HG03280 (cell line): Measurements from ENCODE around the gene SNCAIP.
"Not testable (repeated sequence)": the region's sequence is repeated elsewhere in the genome, so short reads cannot be mapped to it uniquely, and the experiment has no call there.

Experiments
- ATAC-seq: cut with Tn5 transposase; IDR thresholded peaks from one replicate; pipeline ENCODE4 v1.9.1; 2021; ENCODE audit warnings: mild to moderate bottlenecking, moderate library complexity; ENCODE audit not compliant: unreplicated experiment

The SNCAIP gene

GRCh38 chr5:122457178-122457826 is 145.3 kb downstream of the SNCAIP start:
- no peak for ATAC-seq

DNA sequence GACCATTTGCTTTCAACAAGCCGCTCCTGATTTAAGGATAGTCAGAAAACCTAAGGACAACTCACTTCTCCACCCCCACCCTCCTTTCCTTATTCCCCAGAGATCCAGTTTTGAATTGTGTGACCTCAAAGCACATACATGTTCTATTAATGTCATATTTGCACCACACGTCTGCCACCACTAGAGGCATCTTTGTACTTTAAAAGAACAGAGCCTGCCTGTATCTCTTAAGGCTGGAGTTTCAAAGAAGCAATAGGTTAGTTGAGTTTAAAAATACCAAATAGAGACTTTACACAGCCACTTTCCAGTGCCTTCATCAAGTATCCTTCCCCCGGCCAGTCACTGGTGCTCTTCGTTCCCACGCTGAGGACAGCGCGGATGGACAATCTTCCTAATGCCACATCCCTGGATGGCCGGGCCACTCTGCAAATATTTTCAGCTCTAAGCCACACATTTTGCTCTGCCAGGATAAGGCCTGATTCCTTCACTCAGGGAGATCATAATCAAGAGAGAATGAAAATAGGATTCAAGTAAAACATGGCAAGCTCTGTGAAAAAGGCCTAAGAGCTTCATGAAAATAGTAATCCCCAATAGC is 146.3 kb downstream of the SNCAIP start:
- peak; percentile 77 for ATAC-seq

DNA sequence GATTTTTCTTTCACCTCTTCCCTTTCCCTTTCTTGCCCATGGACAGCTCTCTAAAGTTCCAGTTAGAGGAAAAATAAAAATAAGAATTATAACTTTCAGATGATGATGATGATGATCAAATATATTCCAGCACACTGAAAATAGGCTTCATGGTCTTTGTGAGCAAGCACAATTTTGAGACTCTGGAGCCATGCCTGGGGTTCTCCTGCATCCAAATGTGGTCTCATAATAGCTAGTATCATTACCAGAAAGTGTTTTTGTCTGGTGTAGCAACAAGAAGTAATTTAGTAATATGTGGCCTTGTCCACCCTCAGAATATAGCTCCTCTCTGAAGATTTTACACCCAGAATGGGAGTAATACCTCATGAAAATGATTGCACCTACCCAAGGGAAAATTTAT is 150.4 kb downstream of the SNCAIP start:
- ATAC-seq, result no peak

GRCh38 chr5:122463221-122463620 is 151.2 kb downstream of the SNCAIP start:
- peak; percentile 68 for ATAC-seq

- no peak for ATAC-seq
Measured at GRCh38 chr5:122464191-122464590, 152.2 kb downstream of the SNCAIP start.

GRCh38 chr5:122465031-122465577 is 153.1 kb downstream of the SNCAIP start:
- no peak for ATAC-seq

- no peak for ATAC-seq
Measured at GRCh38 chr5:122465994-122466393, 154.0 kb downstream of the SNCAIP start.

- no peak for ATAC-seq
Measured at GRCh38 chr5:122468351-122469116, 156.5 kb downstream of the SNCAIP start.

DNA sequence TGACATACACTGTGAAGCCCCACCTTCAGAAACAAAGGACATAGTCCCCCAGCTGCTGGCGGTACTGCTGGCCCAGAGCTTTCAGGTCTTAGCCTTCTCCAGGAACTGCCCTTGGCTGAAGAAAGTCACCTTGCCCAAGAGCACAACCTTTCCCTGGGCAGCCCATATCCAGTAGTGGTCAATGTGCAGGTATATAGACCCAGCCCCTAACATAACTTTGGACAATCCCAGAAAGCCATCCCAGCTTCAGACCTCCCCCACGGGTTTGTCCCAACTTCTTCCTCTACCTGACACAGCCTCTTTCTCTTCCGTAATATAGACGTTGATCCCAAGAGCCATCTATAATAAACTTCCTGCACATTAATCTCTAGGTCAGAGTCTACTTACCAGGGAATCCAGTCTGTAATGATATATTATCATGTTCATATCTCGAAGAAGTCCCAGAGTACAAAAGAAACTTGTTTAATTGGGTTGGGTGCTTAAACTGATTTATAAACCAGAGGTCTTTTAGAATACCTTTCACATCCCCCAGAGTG is 157.4 kb downstream of the SNCAIP start:
- no peak for ATAC-seq

DNA sequence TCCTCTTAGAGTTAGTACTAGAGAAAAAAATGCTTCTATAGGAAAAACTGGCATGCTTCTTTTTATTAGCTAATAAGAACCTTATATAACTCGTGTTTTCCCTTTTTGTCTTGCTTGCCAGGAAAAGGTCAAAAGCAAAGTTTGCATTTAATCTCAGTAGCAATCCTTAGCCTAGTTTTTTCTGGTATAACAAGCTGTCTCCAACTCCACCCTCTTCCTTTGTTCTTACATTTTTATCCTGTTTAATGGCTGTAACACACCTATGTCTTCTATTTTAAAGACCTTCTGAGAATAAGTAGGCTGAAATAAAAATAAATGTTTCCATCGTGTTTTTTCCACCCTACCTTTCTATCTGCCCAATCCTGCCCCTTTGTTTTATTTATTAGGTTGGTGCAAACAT is 158.3 kb downstream of the SNCAIP start:
- no peak for ATAC-seq

DNA sequence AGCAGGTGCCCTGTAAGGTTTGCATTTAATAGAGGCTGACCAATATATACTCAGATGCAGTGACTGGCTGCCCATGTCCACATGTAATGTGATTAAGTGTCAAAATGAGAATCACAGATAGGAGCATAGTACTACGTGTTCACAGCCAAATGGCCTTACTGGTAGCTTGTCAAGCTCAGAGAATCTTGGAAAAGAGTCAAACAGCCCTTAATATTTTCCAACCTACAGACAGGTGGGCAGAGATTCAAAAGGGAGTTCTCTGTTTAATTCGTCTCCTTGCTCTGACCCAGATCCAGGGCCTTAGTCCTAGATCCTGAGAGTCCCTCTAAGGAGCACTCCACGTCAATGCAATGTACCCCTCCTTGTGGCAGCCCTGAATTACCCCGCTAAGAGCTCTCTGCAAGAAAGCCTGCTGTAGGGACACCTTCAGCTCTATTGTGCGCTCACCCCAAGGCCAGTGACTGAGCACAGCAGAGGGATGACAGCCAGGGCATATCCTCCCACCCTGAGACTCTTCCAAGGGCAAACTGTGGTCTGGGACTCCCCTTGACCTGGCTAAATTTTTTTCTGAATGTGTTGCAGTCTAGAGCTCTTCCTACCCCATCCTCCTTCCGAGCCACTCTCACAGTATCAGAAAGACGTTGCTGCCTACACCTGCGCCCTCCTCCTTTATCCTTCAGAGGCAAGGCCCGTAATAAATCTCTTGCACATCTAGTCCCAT is 159.2 kb downstream of the SNCAIP start:
- ATAC-seq, result no peak

DNA sequence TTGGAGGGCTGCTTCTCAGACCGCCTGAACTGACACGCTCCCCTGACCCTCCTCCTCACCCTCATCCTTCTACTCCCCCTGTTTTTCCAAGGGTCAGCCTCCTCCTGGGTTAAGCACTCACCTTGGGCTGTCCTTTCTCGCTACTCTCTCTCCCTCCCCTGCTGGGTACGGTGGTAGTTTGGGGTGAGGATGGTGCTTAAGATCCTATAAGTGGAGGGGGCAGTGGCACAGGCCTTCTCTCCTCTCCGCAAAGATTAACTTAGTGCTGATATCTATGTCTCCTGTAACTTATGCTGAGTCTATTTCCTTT is 159.7 kb downstream of the SNCAIP start:
- no peak for ATAC-seq

GRCh38 chr5:122473138-122473843 is 161.3 kb downstream of the SNCAIP start:
- no peak for ATAC-seq

DNA sequence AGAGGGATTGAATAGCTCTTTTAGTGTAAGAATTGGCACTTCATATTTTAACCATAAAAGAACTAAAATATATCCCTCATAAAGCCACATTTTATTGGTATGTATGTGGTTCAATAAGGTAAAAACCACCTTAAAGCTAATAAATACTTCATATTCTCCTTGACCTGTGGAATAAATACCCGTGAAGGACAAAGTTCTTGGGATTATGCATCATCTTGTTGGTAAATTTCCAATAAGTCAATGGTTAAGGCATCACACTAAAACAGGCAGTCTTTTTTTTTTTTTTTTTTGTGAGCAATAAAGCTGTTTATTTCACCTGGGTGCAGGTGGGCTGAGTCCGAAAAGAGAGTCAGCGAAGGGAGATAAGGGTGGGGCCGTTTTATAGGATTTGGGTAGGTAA is 161.9 kb downstream of the SNCAIP start:
- no peak for ATAC-seq

GRCh38 chr5:122478741-122479442 is 166.9 kb downstream of the SNCAIP start:
- ATAC-seq, result no peak

DNA sequence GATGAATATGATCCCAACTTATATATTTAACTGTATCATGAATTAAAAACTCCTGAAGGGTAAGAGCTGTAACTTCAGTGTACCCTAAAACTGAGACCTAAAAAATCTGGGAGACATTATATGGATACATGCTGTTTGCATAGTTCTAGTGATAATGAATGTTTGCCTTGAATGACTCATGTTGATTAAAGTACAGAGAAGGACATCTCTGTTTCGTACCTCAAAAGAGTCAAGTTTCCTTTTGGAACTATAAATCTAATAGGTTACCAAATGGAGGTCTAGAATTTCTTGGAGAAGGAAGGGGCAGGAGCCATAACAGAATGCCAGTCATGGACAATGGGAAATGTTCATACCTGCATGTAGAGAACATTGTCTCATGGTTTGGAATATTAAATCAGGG is 168.1 kb downstream of the SNCAIP start:
- ATAC-seq, result no peak

GRCh38 chr5:122484103-122484502 is 172.1 kb downstream of the SNCAIP start:
- ATAC-seq, result no peak

DNA sequence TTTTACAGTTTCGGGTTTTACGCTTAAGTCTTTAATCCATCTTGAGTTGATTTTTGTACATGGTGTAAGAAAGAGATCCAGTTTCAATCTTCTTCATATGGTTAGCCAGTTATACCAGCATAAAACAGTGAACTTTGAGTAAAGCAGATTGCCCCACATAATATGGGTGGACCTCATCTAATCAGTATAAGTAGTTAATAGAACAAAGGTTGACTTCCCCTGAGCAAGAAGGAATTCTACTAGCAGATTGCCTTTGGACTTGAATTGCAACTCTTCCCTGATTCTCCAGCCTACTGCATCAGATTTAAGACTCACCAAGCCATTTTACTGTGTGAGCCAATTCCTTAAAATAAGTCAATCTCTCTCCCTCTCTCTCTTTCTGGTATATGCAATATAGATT is 173.2 kb downstream of the SNCAIP start:
- no peak for ATAC-seq

GRCh38 chr5:122486616-122487015 is 174.6 kb downstream of the SNCAIP start:
- not testable (repeated sequence) for ATAC-seq

DNA sequence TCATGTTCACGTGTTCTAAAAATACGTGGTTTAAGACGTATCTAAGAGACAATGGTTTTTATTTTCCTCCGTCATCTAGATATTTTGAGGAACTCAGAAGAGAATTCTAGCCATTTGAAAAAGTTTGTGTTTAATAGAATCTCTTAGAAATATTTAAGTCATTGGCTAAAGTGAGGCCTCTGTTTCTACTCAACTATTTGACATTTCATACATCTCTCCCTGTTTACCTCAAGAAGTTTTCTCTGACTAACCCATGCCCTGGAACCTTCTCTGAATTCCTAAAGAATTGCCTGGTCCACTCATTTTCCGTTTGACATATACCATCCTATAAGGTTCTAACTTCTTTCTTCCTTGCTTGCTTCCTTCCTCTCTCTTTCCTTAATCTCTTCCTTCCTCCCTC is 178.7 kb downstream of the SNCAIP start:
- ATAC-seq, result no peak
